Dedifferentiated amniotic fluid mesenchymal stem cell (primary cell): Measurements from ENCODE around the gene HOXC11.

ENCODE experiments used
- DNase-seq: peaks from one replicate; pipeline ENCODE4 v3.0.0-alpha.2; 2016; ENCODE audit errors: extremely low spot score

The HOXC11 gene

GRCh38 chr12:53956914-53957536, 15.9 kb upstream of the HOXC11 start:
- DNase-seq: no peak

DNA sequence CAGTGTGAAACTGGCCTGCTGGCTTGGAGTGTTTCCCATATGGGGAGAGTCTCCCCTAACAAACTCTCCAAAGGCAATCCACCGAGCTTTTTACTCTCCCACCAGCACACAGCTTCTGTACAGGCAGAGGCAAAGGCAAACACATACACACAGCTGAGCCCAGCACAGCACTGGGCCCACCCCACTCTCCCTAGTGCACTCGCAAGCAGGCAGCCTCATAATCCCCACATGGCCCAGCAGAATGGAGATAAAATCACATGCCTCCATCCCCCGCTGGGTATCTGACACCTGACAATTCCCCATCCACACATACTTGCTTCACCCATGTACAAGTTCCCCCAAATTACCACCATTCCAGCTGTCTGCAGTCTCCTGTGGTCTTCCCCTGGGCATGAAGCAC, 14.8 kb upstream of the HOXC11 start:
- no peak for DNase-seq

DNA sequence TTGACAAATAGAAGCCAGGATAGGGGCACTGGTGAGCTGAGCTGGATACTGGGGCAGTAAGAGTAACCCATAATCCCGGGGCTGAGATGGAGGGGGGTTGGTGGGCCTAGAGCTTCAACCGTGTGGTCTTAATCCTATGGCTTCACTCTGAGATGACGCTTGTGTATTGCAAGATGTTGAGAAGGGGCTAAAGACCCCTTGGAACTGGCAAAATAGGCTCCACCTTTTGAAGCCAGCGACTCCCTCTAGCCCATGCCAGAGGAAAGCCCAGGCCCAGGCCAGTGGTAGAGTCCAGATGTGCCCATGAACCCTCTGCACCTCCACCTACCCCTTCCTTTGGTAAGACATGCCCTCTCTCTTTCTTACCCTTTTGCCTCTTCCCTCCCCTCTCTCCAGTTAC, 13.6 kb upstream of the HOXC11 start:
- DNase-seq: no peak

GRCh38 chr12:53960187-53961024, 12.5 kb upstream of the HOXC11 start:
- DNase-seq: no peak

- DNase-seq: no peak
These were observed 11.7 kb upstream of the HOXC11 start for GRCh38 chr12:53961025-53961761.

GRCh38 chr12:53963005-53963404, 9.9 kb upstream of the HOXC11 start:
- DNase-seq: no peak

DNA sequence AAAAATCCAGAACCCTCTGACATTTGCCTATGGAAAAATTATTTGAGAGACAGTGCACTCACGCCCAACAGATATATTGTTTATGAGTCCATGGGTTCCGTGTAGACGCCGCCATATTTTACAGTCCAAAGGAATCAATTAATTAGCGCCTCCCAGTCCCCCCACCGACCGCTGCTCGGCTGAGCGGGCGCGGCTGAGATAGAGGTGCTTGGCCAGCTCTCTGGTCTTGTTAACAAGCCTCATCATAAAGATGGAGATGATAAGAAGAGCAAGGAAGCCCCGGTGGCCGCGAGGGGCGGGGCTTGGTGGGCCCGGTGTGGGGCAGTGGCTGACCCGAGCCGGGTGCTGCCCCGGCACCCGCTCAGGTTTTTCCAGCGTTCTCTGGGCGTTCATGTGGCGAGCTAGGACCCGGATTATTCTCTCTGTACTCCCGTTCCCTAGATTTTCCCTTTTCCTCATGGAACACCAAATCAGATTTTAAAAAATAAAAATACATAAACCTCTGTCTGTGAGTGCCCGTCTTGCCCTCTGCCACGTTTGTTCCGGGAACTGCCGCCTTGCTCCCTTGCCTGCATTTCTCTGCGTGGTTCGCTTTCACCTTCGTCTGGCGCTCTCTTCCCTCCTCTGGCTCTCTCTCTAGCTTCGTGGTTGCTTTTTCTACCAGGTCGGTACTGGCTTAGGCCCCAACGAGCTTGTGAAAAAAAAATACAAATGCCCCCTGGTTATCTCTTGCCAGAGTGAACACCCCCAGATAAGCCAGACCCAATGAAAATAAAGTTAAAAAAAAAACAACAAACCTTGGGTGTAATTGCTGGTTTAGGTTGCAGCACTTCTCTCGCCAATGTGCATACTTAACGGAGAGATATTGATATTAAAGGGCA, 9.3 kb upstream of the HOXC11 start:
- no peak for DNase-seq

DNA sequence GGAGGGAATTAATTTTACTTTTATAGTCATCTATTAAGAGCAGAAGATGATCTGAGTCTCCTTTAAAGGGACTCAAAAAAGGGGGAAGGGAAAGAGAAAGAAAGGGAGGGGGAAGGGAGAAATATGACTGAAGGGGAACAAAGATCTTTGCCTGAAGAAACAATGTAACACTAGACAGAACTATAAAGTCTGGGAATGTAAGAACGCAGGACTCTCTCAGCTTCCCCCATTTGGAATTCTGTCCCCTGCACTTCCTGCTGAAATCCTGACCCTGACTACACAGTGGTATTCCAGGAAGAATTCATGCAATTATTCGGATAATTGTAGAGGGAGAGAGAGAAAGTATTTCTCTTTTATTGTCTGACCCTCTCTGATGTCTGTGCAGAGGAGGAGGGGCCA, 8.6 kb upstream of the HOXC11 start:
- DNase-seq: no peak

DNA sequence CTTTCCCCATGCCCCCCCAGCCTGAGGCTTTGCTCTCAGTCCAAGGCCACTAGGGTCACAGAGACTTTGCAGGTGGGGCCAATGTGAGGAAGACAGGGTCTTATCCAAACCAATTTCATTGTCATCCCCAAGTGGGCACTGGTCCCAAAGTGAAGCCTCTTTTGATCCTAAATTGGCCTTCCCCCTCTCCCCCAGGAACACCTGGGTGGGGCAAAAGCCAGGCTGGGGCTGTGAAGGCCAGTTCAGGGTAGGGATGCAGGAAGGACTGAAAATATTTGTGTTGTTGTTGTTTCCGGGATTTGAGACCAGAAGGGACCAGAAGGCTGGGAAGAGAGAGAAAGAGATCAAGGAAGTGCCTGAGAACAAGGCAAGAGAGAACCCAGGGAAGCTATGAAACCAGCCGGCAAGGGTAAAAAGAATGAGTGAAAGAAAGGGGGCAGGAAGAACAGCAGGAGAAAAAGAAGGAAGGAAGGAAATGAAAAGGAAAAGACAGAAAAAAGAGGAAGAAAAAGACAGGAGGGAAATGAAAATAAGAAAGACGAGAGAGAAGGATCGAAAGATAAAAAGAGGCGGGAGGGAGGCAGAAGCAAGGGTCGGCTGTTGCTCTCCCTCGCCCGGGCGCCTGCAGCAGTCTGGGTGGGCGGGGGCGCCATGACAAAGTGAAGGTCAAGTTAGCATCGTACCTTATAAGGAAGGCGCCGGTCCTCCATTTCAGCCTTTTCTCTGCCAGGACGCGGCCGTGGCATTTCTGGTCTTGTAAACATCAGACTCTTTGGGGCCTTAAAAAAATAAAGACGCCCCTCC, 7.4 kb upstream of the HOXC11 start:
- DNase-seq: no peak

GRCh38 chr12:53966085-53966384, 6.9 kb upstream of the HOXC11 start:
- DNase-seq: no peak

GRCh38 chr12:53966385-53967133, 6.4 kb upstream of the HOXC11 start:
- DNase-seq: no peak

DNA sequence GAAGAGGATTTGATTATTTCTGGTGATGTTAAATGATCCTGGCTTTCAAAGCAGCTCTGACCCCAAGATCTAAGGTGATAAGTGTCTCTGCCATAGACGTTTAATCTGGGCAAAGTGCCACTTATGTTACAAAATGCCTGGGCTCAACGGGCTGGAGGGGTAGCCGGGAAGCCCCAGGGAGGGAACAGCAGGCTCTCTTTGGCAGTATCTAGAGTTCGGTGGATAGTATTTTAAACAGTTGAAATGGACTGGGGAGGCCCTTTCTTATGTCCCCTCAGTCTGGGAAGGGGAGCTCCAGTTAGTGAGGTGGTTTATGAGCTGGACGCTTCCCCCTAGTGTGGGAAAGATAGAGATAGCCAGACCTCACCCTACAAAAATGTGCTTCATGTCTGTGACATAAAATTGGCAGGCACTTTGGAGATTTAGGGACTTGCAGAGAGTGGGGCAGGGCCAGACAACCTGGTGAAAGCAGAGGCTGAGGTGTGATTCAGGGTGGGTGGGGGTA, 5.5 kb upstream of the HOXC11 start:
- DNase-seq: no peak

GRCh38 chr12:53968214-53969127, 4.5 kb upstream of the HOXC11 start:
- no peak for DNase-seq

DNA sequence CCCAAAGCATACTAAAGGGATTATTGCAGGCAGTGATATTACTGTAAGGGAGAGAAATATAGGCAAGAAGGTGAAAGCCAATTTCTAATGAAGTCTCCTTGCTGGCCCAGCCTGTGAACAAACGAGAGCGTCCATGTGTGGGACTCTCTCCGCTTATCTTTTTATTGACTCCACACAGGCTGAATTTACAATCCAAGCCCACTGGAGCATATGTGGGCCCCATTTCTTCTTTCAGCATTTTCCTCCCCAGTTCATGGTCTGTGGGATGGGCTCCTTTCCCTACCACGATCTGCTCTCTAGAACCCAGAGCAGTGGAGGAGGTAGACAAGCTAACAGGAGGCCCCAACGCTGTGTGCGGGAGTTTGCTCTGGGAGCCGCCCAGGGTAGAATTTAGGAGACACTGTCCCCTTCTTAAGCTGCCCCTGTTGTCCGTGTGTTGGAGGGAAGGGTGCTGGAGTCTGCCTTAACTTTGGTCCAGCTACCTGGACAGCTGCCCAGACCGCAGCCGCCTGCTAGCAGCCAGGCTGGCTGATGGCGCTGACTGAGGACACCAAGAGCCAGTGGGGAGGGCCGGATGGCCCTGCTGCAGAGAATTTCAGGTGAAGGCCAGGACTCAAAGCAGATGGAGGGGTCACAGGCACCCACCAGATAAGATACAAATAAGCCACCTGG, 3.2 kb upstream of the HOXC11 start:
- no peak for DNase-seq

GRCh38 chr12:53970451-53970850, 2.5 kb upstream of the HOXC11 start:
- no peak for DNase-seq

GRCh38 chr12:53971129-53971528, 1.8 kb upstream of the HOXC11 start:
- no peak for DNase-seq

- DNase-seq: no peak
These were observed 1.2 kb upstream of the HOXC11 start for GRCh38 chr12:53971686-53972085.

DNA sequence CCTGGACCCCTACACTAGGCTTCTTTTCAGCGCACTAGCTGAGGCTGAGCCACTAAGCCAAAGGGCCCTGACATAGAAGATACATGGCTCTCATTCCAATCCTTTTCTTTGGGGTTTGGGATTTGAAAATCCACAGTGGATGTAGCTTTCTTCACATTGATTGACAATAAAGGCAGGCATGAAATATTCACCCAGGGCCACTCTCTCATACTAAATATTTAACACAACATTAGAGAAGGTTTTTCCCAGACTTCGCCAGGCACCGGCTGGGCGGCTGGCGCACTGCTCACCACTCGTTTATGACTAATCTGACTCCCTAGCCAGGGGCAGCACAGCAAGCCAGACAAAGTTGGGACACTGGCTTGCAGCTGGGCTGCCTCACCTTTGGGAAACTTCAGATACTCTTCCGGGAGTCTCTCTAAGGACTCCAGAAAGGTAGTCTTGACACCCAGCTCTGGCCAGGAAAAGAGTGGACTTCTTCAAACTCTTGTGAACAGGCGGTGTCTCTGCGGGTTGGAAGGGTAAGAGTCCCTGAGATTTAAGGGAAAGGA, 699 bp upstream of the HOXC11 start:
- DNase-seq: no peak
